Thyroid gland (tissue), 4 donors: ENCODE data around the gene LIMS1.

Experiments
- CTCF ChIP-seq, 6 experiments: fragments of 200-600 bp in 3 of 6; fragments of 450-650 bp in 3 of 6; sonication (generic) in 3 of 6; IDR thresholded peaks; one replicate each; pipeline ENCODE4 v1.5.1; 2016 to 2019; ENCODE audit warnings: antibody characterized with exemption in 6 of 6, mild to moderate bottlenecking in 2 of 6, inconsistent platforms in 1 of 6, moderate library complexity in 1 of 6
- POLR2A ChIP-seq, 2 donors: fragments of 450-650 bp; IDR thresholded peaks; one replicate each; pipeline ENCODE4 v1.6.1; 2017; ENCODE audit warnings: antibody characterized with exemption in 2 of 2, mild to moderate bottlenecking in 2 of 2, moderate library complexity in 1 of 2

DNA sequence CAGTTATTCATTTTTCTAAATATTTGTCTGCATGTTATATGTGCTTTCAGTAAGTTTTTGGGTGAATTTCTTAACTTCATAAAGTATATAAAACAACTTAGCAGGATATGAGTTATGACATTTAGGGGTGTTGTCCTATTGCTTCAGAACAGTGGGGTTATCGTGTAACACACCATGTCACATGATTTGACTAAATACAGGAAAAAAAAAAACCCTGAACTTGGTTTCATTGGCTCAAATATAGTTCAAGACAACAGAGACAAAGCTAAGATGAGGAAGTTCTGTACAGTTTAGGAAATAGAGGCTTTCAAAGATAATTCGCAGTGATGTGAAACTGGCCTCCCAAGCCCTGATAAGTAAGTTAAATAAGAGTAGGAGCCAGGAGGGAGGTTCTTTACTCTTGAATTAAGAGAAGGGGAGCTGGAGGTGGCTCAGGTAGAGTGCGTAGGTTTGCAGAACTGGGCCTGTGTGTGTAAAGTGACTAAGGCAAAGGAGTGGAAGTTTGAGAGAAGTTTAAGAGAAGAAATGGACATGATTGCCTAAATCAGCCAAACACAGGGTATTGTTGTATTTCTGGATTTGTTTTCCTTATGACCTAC, 53.9 kb downstream of the LIMS1 start:
- TF ChIP-seq CTCF (IDR thresholded peaks at IDR 0.05) (no peak), POLR2A (IDR thresholded peaks at IDR 0.05) (no peak)
